IMR-90 (cell line): ENCODE results near the gene CSNK2A1. TPM values are rescaled to one million over a fixed set of nuclear protein-coding genes. Genes with fewer than 3 reads are reported as not detected.

Source experiments
- ATAC-seq: fragments of 200-7000 bp; cut with Tn5 transposase; 2 replicates; pipeline ENCODE4 v1.9.1; 2020; ENCODE audit warnings: low read depth, mild to moderate bottlenecking, moderate library complexity
- BruUV-seq: library from RNA; stranded (reverse); fragments of 400-500 nt; replicated peaks from 2 replicates; lab custom pipeline; 2021; lab: Mats Ljungman, UMichigan
- CTCF ChIA-PET: fragments of 300-600 bp; formaldehyde crosslinking; extraction: SDS; loops from one replicate; lab custom pipeline; 2021; ENCODE audit warnings: antibody characterized with exemption; lab: Yijun Ruan, JAX
- POLR2A ChIA-PET: fragments of 300-600 bp; sonication (Branson Sonifier 250); formaldehyde crosslinking; loops from one replicate; lab custom pipeline; 2022; ENCODE audit warnings: antibody characterized with exemption; ENCODE audit not compliant: unreplicated experiment; lab: Charles Lee
- DNase-seq: peaks from one replicate; pipeline ENCODE4 v3.0.0; 2013
- H2AFZ ChIP-seq: replicated peaks from 2 replicates; pipeline ENCODE3; 2013; ENCODE audit warnings: low read length, mild to moderate bottlenecking; ENCODE audit not compliant: poor library complexity
- H2AK5ac ChIP-seq: 2 replicates; pipeline ENCODE4 v1.6.1; 2013; ENCODE audit warnings: low read depth, low read length, inconsistent platforms
- H2AK9ac ChIP-seq: replicated peaks from 2 replicates; pipeline ENCODE3; 2013; ENCODE audit warnings: mild to moderate bottlenecking, low read depth, low read length, moderate library complexity; ENCODE audit not compliant: poor library complexity
- H2BK120ac ChIP-seq: 2 replicates; pipeline ENCODE4 v1.6.1; 2013; ENCODE audit warnings: low read depth, low read length, inconsistent platforms
- H2BK15ac ChIP-seq: 3 replicates; pipeline ENCODE4 v1.6.1; 2013; ENCODE audit warnings: low read depth, low read length, inconsistent platforms
- H2BK20ac ChIP-seq: 2 replicates; pipeline ENCODE4 v1.6.1; 2013; ENCODE audit warnings: low read depth, mild to moderate bottlenecking, inconsistent platforms, low read length, moderate library complexity
- H2BK5ac ChIP-seq: 2 replicates; pipeline ENCODE4 v1.6.1; 2013; ENCODE audit warnings: mild to moderate bottlenecking, low read depth, low read length, inconsistent platforms; ENCODE audit not compliant: poor library complexity, severe bottlenecking
- H3K14ac ChIP-seq: replicated peaks from 2 replicates; pipeline ENCODE4 v1.6.1; 2013; ENCODE audit warnings: low read depth, low read length, inconsistent platforms
- H3K18ac ChIP-seq: 2 replicates; pipeline ENCODE4 v1.6.1; 2013; ENCODE audit warnings: low read depth, low read length, control low read depth
- H3K23ac ChIP-seq: 2 replicates; pipeline ENCODE4 v1.6.1; 2013; ENCODE audit warnings: low read depth, low read length, inconsistent platforms
- H3K27ac ChIP-seq: 2 replicates; pipeline ENCODE4 v1.5.1; 2013; ENCODE audit warnings: mild to moderate bottlenecking, control low read depth, low read length; ENCODE audit not compliant: insufficient read depth
- H3K27me3 ChIP-seq: 2 replicates; pipeline ENCODE4 v1.6.1; 2013; ENCODE audit warnings: low read length; ENCODE audit not compliant: control insufficient read depth, insufficient read depth
- H3K36me3 ChIP-seq: 2 replicates; pipeline ENCODE4 v1.6.1; 2013; ENCODE audit warnings: low read length, mixed read lengths; ENCODE audit not compliant: control insufficient read depth, insufficient read depth
- H3K4ac ChIP-seq: 2 replicates; pipeline ENCODE4 v1.6.1; 2013; ENCODE audit warnings: low read depth, low read length, inconsistent platforms
- H3K4me1 ChIP-seq: 2 replicates; pipeline ENCODE4 v1.6.1; 2013; ENCODE audit warnings: low read length, mixed read lengths; ENCODE audit not compliant: control insufficient read depth, insufficient read depth
- H3K4me2 ChIP-seq: 2 replicates; pipeline ENCODE4 v1.6.1; 2013; ENCODE audit warnings: low read depth, mild to moderate bottlenecking, control low read depth, low read length, moderate library complexity
- H3K4me3 ChIP-seq: 2 replicates; pipeline ENCODE4 v1.5.1; 2013; ENCODE audit warnings: low read depth, mild to moderate bottlenecking, control low read depth, low read length, moderate library complexity; ENCODE audit not compliant: insufficient read depth
- H3K56ac ChIP-seq: 2 replicates; pipeline ENCODE4 v1.6.1; 2013; ENCODE audit warnings: low read length, inconsistent platforms; ENCODE audit not compliant: insufficient read depth; ENCODE audit errors: extremely low read depth
- H3K79me1 ChIP-seq, 2 experiments: 2 replicates each; pipeline ENCODE4 v1.6.1; 2013; ENCODE audit warnings: low read length in 2 of 2, inconsistent platforms in 1 of 2, low read depth in 1 of 2
- H3K9ac ChIP-seq: 2 replicates; pipeline ENCODE4 v1.6.1; 2013; ENCODE audit warnings: low read depth, low read length, control low read depth
- H3K9me1 ChIP-seq: 2 replicates; pipeline ENCODE4 v1.6.1; 2013; ENCODE audit warnings: low read length, inconsistent platforms; ENCODE audit not compliant: insufficient read depth
- H3K9me3 ChIP-seq: 2 replicates; pipeline ENCODE4 v1.6.1; 2013; ENCODE audit warnings: low read length; ENCODE audit not compliant: control insufficient read depth, insufficient read depth
- H4K20me1 ChIP-seq: 2 replicates; pipeline ENCODE4 v1.6.1; 2013; ENCODE audit warnings: low read length, inconsistent platforms; ENCODE audit not compliant: insufficient read depth
- H4K5ac ChIP-seq: 2 replicates; pipeline ENCODE4 v1.6.1; 2013; ENCODE audit warnings: mild to moderate bottlenecking, low read depth, low read length, control low read depth
- H4K8ac ChIP-seq, 2 experiments: 2 replicates each; pipeline ENCODE4 v1.6.1; 2013; ENCODE audit warnings: low read depth in 2 of 2, low read length in 2 of 2, control low read depth in 1 of 2, inconsistent platforms in 1 of 2
- H4K91ac ChIP-seq: 2 replicates; pipeline ENCODE4 v1.6.1; 2013; ENCODE audit warnings: low read depth, low read length, inconsistent platforms; ENCODE audit not compliant: insufficient read depth
- BHLHE40 ChIP-seq: fragments of 150-350 bp; IDR thresholded peaks from 2 replicates; pipeline ENCODE4 v1.6.1; 2016; ENCODE audit warnings: mild to moderate bottlenecking, low read depth, low read length
- CEBPB ChIP-seq: IDR thresholded peaks from 2 replicates; pipeline ENCODE4 v1.6.1; 2012; ENCODE audit warnings: low read depth, low read length, improper control_type of control experiment
- ELK1 ChIP-seq: fragments of 150-350 bp; IDR thresholded peaks from 2 replicates; pipeline ENCODE4 v1.6.1; 2016; ENCODE audit warnings: low read depth, mild to moderate bottlenecking, low read length, moderate library complexity, borderline replicate concordance
- FOS ChIP-seq: fragments of 150-350 bp; IDR thresholded peaks from 2 replicates; pipeline ENCODE4 v1.6.1; 2016; ENCODE audit warnings: low read depth, low read length
- MAFK ChIP-seq: IDR thresholded peaks from 2 replicates; pipeline ENCODE4 v1.6.1; 2012; ENCODE audit warnings: low read depth, low read length, improper control_type of control experiment
- POLR2A ChIP-seq: IDR thresholded peaks from 2 replicates; pipeline ENCODE4 v1.6.1; 2012; ENCODE audit warnings: mild to moderate bottlenecking, low read depth, low read length
- RAD21 ChIP-seq: IDR thresholded peaks from 2 replicates; pipeline ENCODE4 v1.6.1; 2012; ENCODE audit warnings: low read length, improper control_type of control experiment
- RCOR1 ChIP-seq: IDR thresholded peaks from 2 replicates; pipeline ENCODE4 v1.6.1; 2012; ENCODE audit warnings: mild to moderate bottlenecking, low read length, improper control_type of control experiment; ENCODE audit not compliant: insufficient replicate concordance
- RFX5 ChIP-seq: IDR thresholded peaks from 2 replicates; pipeline ENCODE4 v1.8.0; 2012; ENCODE audit warnings: low read depth, mild to moderate bottlenecking, low read length, moderate library complexity
- SMC3 ChIP-seq: fragments of 150-350 bp; IDR thresholded peaks from 2 replicates; pipeline ENCODE4 v1.6.1; 2016; ENCODE audit warnings: low read depth, mild to moderate bottlenecking, antibody characterized with exemption, low read length, moderate library complexity
- USF2 ChIP-seq: fragments of 150-350 bp; IDR thresholded peaks from 2 replicates; pipeline ENCODE4 v1.6.1; 2017; ENCODE audit warnings: mild to moderate bottlenecking, antibody characterized with exemption, low read length, low read depth
- WGBS, 2 experiments: methylation state at CpG; one replicate each; pipeline versions ENCODE4 v1.1.5 to v1.1.7; 2013; ENCODE audit warnings: missing lambda C conversion rate in 2 of 2; ENCODE audit not compliant: insufficient read length in 1 of 2; ENCODE audit errors: extremely low coverage in 2 of 2; 5-methylcytosine and 5-hydroxymethylcytosine counted together
- dilution Hi-C: fragments of 300-500 bp; cut with HindIII; formaldehyde crosslinking; loops from one replicate; pipeline ENCODE4 v1.14.3; 2018; ENCODE audit warnings: low sequenced_read_pairs; ENCODE audit not compliant: unreplicated experiment
- in situ Hi-C: fragments of 300-500 bp; cut with MboI; formaldehyde crosslinking; loops from 3 replicates; pipeline ENCODE4 v1.14.3; 2019; ENCODE audit warnings: low sequenced_read_pairs, inconsistent platforms, mixed read lengths
- intact Hi-C: fragments of 100-400 bp; cut with micrococcal nuclease; formaldehyde crosslinking; loops from 2 replicates; pipeline ENCODE4 v1.10.0; 2022
- polyA plus RNA-seq, 3 experiments: library from polyadenylated mRNA; depleted of rRNA; stranded (reverse); fragments of >200 nt; gene quantifications; 2 replicates each; pipeline ENCODE4 v1.2.3, GENCODE V29; 2012; ENCODE audit warnings: low replicate concordance in 1 of 3
- total RNA-seq: library from RNA; depleted of rRNA; stranded (reverse); fragments of >200 nt; gene quantifications from 2 replicates; pipeline ENCODE4 v1.2.3, GENCODE V29; 2012

Gene CSNK2A1
- total and polyA plus RNA-seq, 2 of the 4 experiments (the other 2 are of a cell fraction), result 86.3 to 151 TPM

- H3K9ac ChIP-seq, result no peak overlapping the region
- ChIA-PET CTCF (no interaction called here), POLR2A (no interaction called here)
- no peak overlapping the region for H2AFZ ChIP-seq
- H3K18ac ChIP-seq, result no peak overlapping the region
- in situ Hi-C loops (no loop called here), dilution Hi-C loops (no loop called here), intact Hi-C loops (no loop called here)
- peak overlapping the region; percentile 60 for H2BK5ac ChIP-seq
- peak; percentile 93 for DNase-seq
- 0 out of 2 replicates have a peak overlapping the region, but pooled peaks have one; percentile 12 for H3K27ac ChIP-seq
- H2BK120ac ChIP-seq, result peak overlapping the region; percentile 12; the same call in 1 of the 2 replicates
- BruUV-seq, result no TSS peak
- 0 out of 4 replicates have a peak overlapping the region, but pooled peaks of 1 of the 2 experiments have one; percentile 22 for H4K8ac ChIP-seq
- peak; percentile 94 for TF ChIP-seq RCOR1
- TF ChIP-seq POLR2A, result no peak
- peak; percentile 95 for TF ChIP-seq CEBPB
- no peak for TF ChIP-seq BHLHE40
- no peak for TF ChIP-seq MAFK
- TF ChIP-seq RAD21, result no peak
- peak; percentile 39; the same call in 1 of the 2 replicates for TF ChIP-seq FOS
- no peak for TF ChIP-seq SMC3
- TF ChIP-seq USF2, result no peak
- TF ChIP-seq ELK1, result no peak
- no peak for TF ChIP-seq RFX5
- H3K23ac ChIP-seq, result no peak overlapping the region
- H3K27me3 ChIP-seq, result no peaks in the 10 kb centered on the region
- peak overlapping the region; percentile 14; the same call in 1 of the 2 replicates for H4K91ac ChIP-seq
- peak overlapping the region; percentile 41; the same call in 1 of the 2 replicates for H3K4ac ChIP-seq
- no peak overlapping the region; the same call in 1 of the 2 replicates for H2AK5ac ChIP-seq
- no peak overlapping the region for H2BK15ac ChIP-seq
- no peak overlapping the region for H2BK20ac ChIP-seq
- no peak overlapping the region for H3K14ac ChIP-seq
- H3K4me2 ChIP-seq, result no peak overlapping the region
- H2AK9ac ChIP-seq, result no peak overlapping the region
- H4K20me1 ChIP-seq, result peaks cover 82% of the 10 kb centered on the region
- H3K9me3 ChIP-seq, result peaks cover 5% of the 10 kb centered on the region; the same call in 1 of the 2 replicates
- H3K9me1 ChIP-seq, result peaks cover 7% of the 10 kb centered on the region
- no peak overlapping the region for H3K56ac ChIP-seq
- H3K4me3 ChIP-seq, result no peak overlapping the region
- H3K36me3 ChIP-seq, result peaks cover 20% of the 10 kb centered on the region
- ATAC-seq, result peak; percentile 82
- no peak overlapping the region for H4K5ac ChIP-seq
- peaks cover 25 to 61% of the 10 kb centered on the region in 2 experiments for H3K79me1 ChIP-seq
- H3K4me1 ChIP-seq, result peaks cover 2% of the 10 kb centered on the region; the same call in 1 of the 2 replicates
- no CpG with 5 or more reads among the region's 7 CpGs for WGBS, 2 experiments
These were observed 14.5 kb downstream of the CSNK2A1 start for GRCh38 chr20:528923-529604.
